HepG2 (cell line): ENCODE measurements around the gene PNPLA1. TPM values are rescaled to one million over a fixed set of nuclear protein-coding genes. Genes with fewer than 3 reads are reported as not detected.

Experiments used
- ATAC-seq: fragments of 200-7000 bp; cut with Tn5 transposase; 3 replicates; pipeline ENCODE4 v1.9.1; 2020; ENCODE audit warnings: mild to moderate bottlenecking, moderate library complexity
- BruUV-seq: library from RNA; stranded (reverse); fragments of 400-500 nt; replicated peaks from 2 replicates; lab custom pipeline; 2021; lab: Mats Ljungman, UMichigan
- CTCF ChIA-PET: fragments of 300-600 bp; formaldehyde crosslinking; extraction: SDS; loops from one replicate; lab custom pipeline; 2021; ENCODE audit warnings: low total read pairs, inconsistent platforms, low intra/inter-chr PET ratio; lab: Yijun Ruan, JAX
- POLR2A ChIA-PET: fragments of 350-600 bp; sonication (Branson Sonifier 250); formaldehyde crosslinking; loops from one replicate; lab custom pipeline; 2020; ENCODE audit warnings: antibody characterized with exemption, inconsistent platforms; lab: Yijun Ruan, JAX
- DNase-seq: peaks from one replicate; pipeline ENCODE4 v3.0.0-alpha.2; 2015; ENCODE audit warnings: low spot score
- FAIRE-seq: peaks from 3 replicates; lab custom pipeline; 2011; peaks lifted over from hg19 to GRCh38; lab: Jason Lieb, UNC
- H2AFZ ChIP-seq: one replicate; pipeline ENCODE4 v1.6.1; 2011; ENCODE audit warnings: low read length, inconsistent platforms
- H3K27ac ChIP-seq: fragments of 300-600 bp; 3 replicates; pipeline ENCODE4 v1.8.0; 2011; ENCODE audit warnings: mixed run types, mild to moderate bottlenecking, mixed read lengths, low read length, inconsistent platforms; ENCODE audit not compliant: insufficient read depth; ENCODE audit errors: extremely low read length
- H3K27me3 ChIP-seq, 2 experiments: fragments of 200-600 bp in 1 of 2; 2 replicates in 1 of 2; 3 replicates in 1 of 2; pipeline versions ENCODE4 v1.6.0 to v1.8.0; 2011; ENCODE audit warnings: low read length in 2 of 2, mild to moderate bottlenecking in 2 of 2, moderate library complexity in 2 of 2, inconsistent platforms in 1 of 2; ENCODE audit not compliant: insufficient read depth in 2 of 2, control insufficient read depth in 1 of 2
- H3K36me3 ChIP-seq, 2 experiments: fragments of 200-600 bp in 1 of 2; replicated peaks in 1 of 2; 2 replicates in 1 of 2; 3 replicates in 1 of 2; pipeline versions ENCODE4 v1.5.1 to v1.8.0; 2011; ENCODE audit warnings: low read length in 2 of 2, inconsistent platforms in 1 of 2; ENCODE audit not compliant: insufficient read depth in 2 of 2, control insufficient read depth in 1 of 2
- H3K4me1 ChIP-seq: 2 replicates; pipeline ENCODE4 v1.5.1; 2012; ENCODE audit warnings: low read length, inconsistent platforms; ENCODE audit not compliant: insufficient read depth
- H3K4me2 ChIP-seq: 2 replicates; pipeline ENCODE4 v1.6.0; 2011; ENCODE audit warnings: low read depth, low read length, inconsistent platforms
- H3K4me3 ChIP-seq, 3 experiments: fragments of 200-600 bp in 1 of 3; sonication (generic), shearing (Covaris generic) in 1 of 3; replicated peaks in 1 of 3; 2 replicates each; pipeline ENCODE4 v1.5.1; 2011 to 2016; ENCODE audit warnings: low read length in 3 of 3, inconsistent platforms in 2 of 3, low read depth in 2 of 3, mild to moderate bottlenecking in 2 of 3, control low read depth in 1 of 3, mixed read lengths in 1 of 3; ENCODE audit not compliant: insufficient read depth in 1 of 3
- H3K79me2 ChIP-seq: one replicate; pipeline ENCODE4 v1.6.1; 2011; ENCODE audit warnings: low read length, inconsistent platforms; ENCODE audit not compliant: insufficient read depth
- H3K9ac ChIP-seq: 2 replicates; pipeline ENCODE4 v1.6.0; 2011; ENCODE audit warnings: mild to moderate bottlenecking, low read depth, low read length, inconsistent platforms; ENCODE audit not compliant: insufficient read depth
- H3K9me3 ChIP-seq: 2 replicates; pipeline ENCODE4 v1.5.1; 2012; ENCODE audit warnings: mild to moderate bottlenecking, low read length
- H4K20me1 ChIP-seq: 2 replicates; pipeline ENCODE4 v1.6.0; 2011; ENCODE audit warnings: inconsistent platforms, mild to moderate bottlenecking, low read length, moderate library complexity; ENCODE audit not compliant: insufficient read depth
- ATF5 ChIP-seq: sonication (generic); formaldehyde crosslinking; IDR thresholded peaks from 2 replicates; pipeline ENCODE4 v1.4.0; 2020; ENCODE audit warnings: mild to moderate bottlenecking, low read depth, missing genetic modification reagents
- ERF ChIP-seq: IDR thresholded peaks from 2 replicates; pipeline ENCODE4 v1.6.1; 2018; ENCODE audit warnings: missing biosample characterization, missing genetic modification reagents
- FIP1L1 ChIP-seq: fragments of 200-400 bp; formaldehyde crosslinking; IDR thresholded peaks from 2 replicates; pipeline ENCODE4 v1.6.1; 2018; ENCODE audit warnings: low read depth, mild to moderate bottlenecking, low read length, moderate library complexity, borderline replicate concordance; ENCODE audit not compliant: insufficient read depth
- HNRNPH1 ChIP-seq: fragments of 200-400 bp; formaldehyde crosslinking; optimal IDR thresholded peaks from 2 replicates; pipeline ENCODE3; 2017; ENCODE audit warnings: mild to moderate bottlenecking, low read depth, low read length
- LRRFIP1 ChIP-seq: sonication (generic); formaldehyde crosslinking; conservative IDR thresholded peaks from 2 replicates; pipeline ENCODE4 v1.4.0; 2020; ENCODE audit warnings: missing genetic modification reagents
- NR1H2 ChIP-seq: sonication (generic); formaldehyde crosslinking; IDR thresholded peaks from 2 replicates; pipeline ENCODE4 v1.8.1; 2022; ENCODE audit warnings: low read depth, missing genetic modification reagents, borderline replicate concordance
- ZBTB40 ChIP-seq, 2 experiments: fragments of 450-650 bp in 1 of 2; sonication (generic) in 1 of 2; formaldehyde crosslinking in 1 of 2; IDR thresholded peaks; 2 replicates each; pipeline versions ENCODE4 v1.6.1 to v1.8.0; 2016 to 2022; ENCODE audit warnings: antibody characterized with exemption in 1 of 2, mild to moderate bottlenecking in 1 of 2, missing genetic modification reagents in 1 of 2
- ZNF780A ChIP-seq: sonication (generic); formaldehyde crosslinking; IDR thresholded peaks from 2 replicates; pipeline ENCODE4 v1.8.0; 2022; ENCODE audit warnings: mild to moderate bottlenecking, missing genetic modification reagents, moderate library complexity
- ZSCAN22 ChIP-seq: sonication (generic); formaldehyde crosslinking; IDR thresholded peaks from 2 replicates; pipeline ENCODE4 v1.4.0; 2020; ENCODE audit warnings: mild to moderate bottlenecking, missing genetic modification reagents
- WGBS: methylation state at CpG from one replicate; pipeline ENCODE4 v1.1.6; 2017; ENCODE audit warnings: low lambda C conversion rate; 5-methylcytosine and 5-hydroxymethylcytosine counted together
- in situ Hi-C: cut with HindIII; loops from 2 replicates; pipeline ENCODE4 v1.10.0; 2017; ENCODE audit warnings: low pct_unique_long_range_greater_than_20kb; ENCODE audit not compliant: extremely low pct_ligation_motif_present
- intact Hi-C: fragments of 100-400 bp; cut with micrococcal nuclease; formaldehyde crosslinking; loops from one replicate; pipeline ENCODE4 v1.10.0; 2022; ENCODE audit not compliant: unreplicated experiment
- polyA plus RNA-seq, 8 experiments: library from polyadenylated mRNA; depleted of rRNA in 3 of 8; stranded (reverse) in 7 of 8; unstranded in 1 of 8; fragments of >200 nt; fragmentation: Illumina TruSeq in 4 of 8; extraction: Trizol in 4 of 8; gene quantifications; 2 replicates each; pipeline versions ENCODE4 v1.2.1 to v1.2.3, GENCODE V29; 2011 to 2016; ENCODE audit warnings: low read depth in 4 of 8, missing spikeins in 1 of 8, mixed read lengths in 1 of 8; ENCODE audit not compliant: insufficient read depth in 1 of 8
- total RNA-seq, 5 experiments: library from RNA; depleted of rRNA; stranded (reverse); fragments of >200 nt; fragmentation: Illumina TruSeq; extraction: Trizol; gene quantifications; 2 replicates each; pipeline ENCODE4 v1.2.3, GENCODE V29; 2016; ENCODE audit warnings: low read depth in 1 of 5

PNPLA1 gene
- total and polyA plus RNA-seq, 2 of the 13 experiments (the other 11 are each of a cell fraction or from before 2014, with no cell fraction given): not detected

GRCh38 chr6:36229223-36229622, 40.6 kb upstream of the PNPLA1 start:
- H3K79me2 ChIP-seq: no peaks in the 10 kb centered on the region
- no peak for ATAC-seq
- no peak for FAIRE-seq
- no peak for TF ChIP-seq FIP1L1
- no peak for TF ChIP-seq ERF (CRISPR knock-in tag)
- no peak for TF ChIP-seq ZNF780A (CRISPR knock-in tag)
- no peak for TF ChIP-seq NR1H2 (CRISPR knock-in tag)
- TF ChIP-seq LRRFIP1 (CRISPR knock-in tag): no peak
- no peak for TF ChIP-seq ZSCAN22
- TF ChIP-seq ZBTB40 (IDR thresholded peaks at IDR 0.05): no peak
- TF ChIP-seq ZBTB40 (CRISPR knock-in tag; IDR thresholded peaks at IDR 0.05): no peak
- TF ChIP-seq ATF5: no peak
- TF ChIP-seq HNRNPH1: no peak
- TF ChIP-seq, all 625 proteins: peak for 0
- 91% methylated on average over 5 of the region's 5 CpGs for WGBS
- no peak overlapping the region for H3K9ac ChIP-seq
- no peaks in the 10 kb centered on the region for H3K9me3 ChIP-seq
- no peaks in the 10 kb centered on the region for H4K20me1 ChIP-seq
- ChIA-PET CTCF (no interaction called here), POLR2A (no interaction called here)
- no peaks in the 10 kb centered on the region for H3K27me3 ChIP-seq
- in situ Hi-C loops: no loop called here
- intact Hi-C loops: no loop called here
- DNase-seq: no peak
- H2AFZ ChIP-seq: no peak overlapping the region
- BruUV-seq: no TSS peak
- H3K27ac ChIP-seq: no peak overlapping the region
- peaks cover 24% of the 10 kb centered on the region for H3K4me1 ChIP-seq
- H3K36me3 ChIP-seq: peaks cover 41 to 81% of the 10 kb centered on the region in 2 experiments
- no peak overlapping the region for H3K4me3 ChIP-seq
- H3K4me2 ChIP-seq: no peak overlapping the region
